D721Med (cell line): ENCODE results near the gene RABEP2.
"Not testable (repeated sequence)": the region's sequence is repeated elsewhere in the genome, so short reads cannot be mapped to it uniquely, and the experiment has no call there.

Experiments
- DNase-seq: peaks from one replicate; pipeline ENCODE4 v3.0.0; 2011; ENCODE audit warnings: low spot score; ENCODE audit not compliant: insufficient read length
- FAIRE-seq: peaks from 2 replicates; lab custom pipeline; 2011; peaks lifted over from hg19 to GRCh38; lab: Jason Lieb, UNC
- CTCF ChIP-seq: IDR thresholded peaks from 2 replicates; pipeline ENCODE4 v1.5.1; 2012; ENCODE audit warnings: mild to moderate bottlenecking, control low read depth; ENCODE audit not compliant: insufficient read depth; ENCODE audit errors: missing control alignments

RABEP2 gene

GRCh38 chr16:28873543-28874201 is 51.4 kb downstream of the RABEP2 start:
- no peak for DNase-seq
- peak; percentile 42 for TF ChIP-seq CTCF
- no peak for FAIRE-seq

GRCh38 chr16:28872952-28873351 is 52.1 kb downstream of the RABEP2 start:
- no peak for TF ChIP-seq CTCF
- no peak for DNase-seq
- no peak for FAIRE-seq

GRCh38 chr16:28869201-28869600 is 55.8 kb downstream of the RABEP2 start:
- DNase-seq (no peak), FAIRE-seq (no peak)
- TF ChIP-seq CTCF, result no peak

- not testable (repeated sequence) for DNase-seq, FAIRE-seq
Observed at GRCh38 chr16:28867646-28868045, 57.4 kb downstream of the RABEP2 start.

GRCh38 chr16:28867241-28867640 is 57.8 kb downstream of the RABEP2 start:
- FAIRE-seq, result no peak

GRCh38 chr16:28866454-28866804 is 58.6 kb downstream of the RABEP2 start:
- DNase-seq (no peak), FAIRE-seq (no peak)
- TF ChIP-seq CTCF, result no peak

More at GRCh38 chr16:28867241-28867640, 57.8 kb downstream of the RABEP2 start:
- no peak for DNase-seq
- TF ChIP-seq CTCF, result no peak

- TF ChIP-seq CTCF, result no peak
- DNase-seq, result no peak
- no peak for FAIRE-seq
Observed at GRCh38 chr16:28865722-28866453, 59.1 kb downstream of the RABEP2 start.
